K562 (cell line): ENCODE results near the gene FZD4. TPM values are rescaled to one million over a fixed set of nuclear protein-coding genes. Genes with fewer than 3 reads are reported as not detected.

Experiments used
- ATAC-seq: fragments of 200-7000 bp; cut with Tn5 transposase; 3 replicates; pipeline ENCODE4 v1.9.1; 2020; ENCODE audit warnings: moderate library complexity
- BruUV-seq: library from RNA; stranded (reverse); fragments of 400-500 nt; replicated peaks from 2 replicates; lab custom pipeline; 2021; lab: Mats Ljungman, UMichigan
- CTCF ChIA-PET: fragments of 300-600 bp; formaldehyde crosslinking; extraction: SDS; loops from one replicate; lab custom pipeline; 2021; ENCODE audit warnings: low intra/inter-chr PET ratio; lab: Yijun Ruan, JAX
- POLR2A ChIA-PET: fragments of 300-600, 350-650 bp; sonication (Branson Sonifier 250); formaldehyde crosslinking; extraction: SDS; loops from one replicate; lab custom pipeline; 2021; ENCODE audit warnings: antibody characterized with exemption, inconsistent platforms; lab: Yijun Ruan, JAX
- DNase-seq, 4 experiments: peaks; one replicate each; pipeline versions ENCODE4 v3.0.0 to v3.0.0-alpha.2; 2011 to 2018; ENCODE audit warnings: low spot score in 3 of 4, mixed read lengths in 3 of 4; ENCODE audit errors: extremely low read depth in 1 of 4
- FAIRE-seq: peaks from 2 replicates; lab custom pipeline; 2011; peaks lifted over from hg19 to GRCh38; lab: Jason Lieb, UNC
- H2AFZ ChIP-seq: 2 replicates; pipeline ENCODE4 v1.6.0; 2011; ENCODE audit warnings: low read depth, low read length, control low read depth, inconsistent platforms
- H3K27ac ChIP-seq: fragments of 200-600 bp; 3 replicates; pipeline ENCODE4 v1.8.0; 2011; ENCODE audit warnings: low read depth, mild to moderate bottlenecking, control low read depth, inconsistent platforms, low read length, moderate library complexity, mixed read lengths; ENCODE audit errors: extremely low read depth
- H3K27me3 ChIP-seq, 2 experiments: fragments of 300-600 bp in 1 of 2; 2 replicates in 1 of 2; 3 replicates in 1 of 2; pipeline versions ENCODE4 v1.6.0 to v1.8.0; 2011; ENCODE audit warnings: inconsistent platforms in 2 of 2, low read length in 2 of 2, mild to moderate bottlenecking in 1 of 2, mixed read lengths in 1 of 2, moderate library complexity in 1 of 2; ENCODE audit not compliant: control insufficient read depth in 2 of 2, insufficient read depth in 2 of 2
- H3K36me3 ChIP-seq: fragments of 300-600 bp; 3 replicates; pipeline ENCODE4 v1.8.0; 2011; ENCODE audit warnings: mild to moderate bottlenecking, low read length, inconsistent platforms; ENCODE audit not compliant: control insufficient read depth, insufficient read depth
- H3K4me1 ChIP-seq, 2 experiments: fragments of 200-600 bp in 1 of 2; replicated peaks in 1 of 2; 2 replicates in 1 of 2; 3 replicates in 1 of 2; pipeline versions ENCODE4 v1.5.1 to v1.8.0; 2011; ENCODE audit warnings: inconsistent platforms in 2 of 2, low read length in 2 of 2, mild to moderate bottlenecking in 1 of 2, mixed read lengths in 1 of 2, moderate library complexity in 1 of 2; ENCODE audit not compliant: control insufficient read depth in 2 of 2, insufficient read depth in 2 of 2
- H3K4me2 ChIP-seq: 2 replicates; pipeline ENCODE4 v1.6.1; 2011; ENCODE audit warnings: low read length, control low read depth, inconsistent platforms, mixed read lengths; ENCODE audit not compliant: insufficient read depth
- H3K4me3 ChIP-seq: fragments of 200-600 bp; sonication (generic), shearing (Covaris generic); 2 replicates; pipeline ENCODE4 v1.5.1; 2016; ENCODE audit warnings: control low read depth, inconsistent platforms
- H3K79me2 ChIP-seq: fragments of 200-600 bp; 3 replicates; pipeline ENCODE4 v1.8.0; 2011; ENCODE audit warnings: low read length, inconsistent platforms; ENCODE audit not compliant: control insufficient read depth, insufficient read depth
- H3K9ac ChIP-seq, 2 experiments: 2 replicates each; pipeline versions ENCODE4 v1.6.0 to v1.6.1; 2011; ENCODE audit warnings: low read depth in 2 of 2, low read length in 2 of 2, control low read depth in 1 of 2, inconsistent platforms in 1 of 2, mild to moderate bottlenecking in 1 of 2, mixed read lengths in 1 of 2; ENCODE audit not compliant: insufficient read depth in 1 of 2
- H3K9me1 ChIP-seq: one replicate; pipeline ENCODE4 v1.6.0; 2011; ENCODE audit warnings: inconsistent platforms, mild to moderate bottlenecking, low read length, moderate library complexity; ENCODE audit not compliant: control insufficient read depth, insufficient read depth
- H3K9me3 ChIP-seq: replicated peaks from 2 replicates; pipeline ENCODE4 v1.5.1; 2011; ENCODE audit warnings: low read depth, low read length, inconsistent platforms; ENCODE audit not compliant: control insufficient read depth, insufficient read depth
- H4K20me1 ChIP-seq: replicated peaks from 2 replicates; pipeline ENCODE4 v1.6.1; 2011; ENCODE audit warnings: low read length, inconsistent platforms, mixed read lengths; ENCODE audit not compliant: control insufficient read depth, insufficient read depth
- CUX1 ChIP-seq: fragments of 200-800 bp; sonication (Bioruptor generic); IDR thresholded peaks from 2 replicates; pipeline ENCODE4 v1.6.1; 2016; ENCODE audit warnings: missing genetic modification characterization, missing compliant biosample characterization
- ESRRB ChIP-seq: fragments of 250-450 bp; sonication (Bioruptor Pico); IDR thresholded peaks from 2 replicates; pipeline ENCODE4 v1.5.0; 2020; ENCODE audit warnings: mild to moderate bottlenecking, moderate library complexity, borderline replicate concordance
- GMEB1 ChIP-seq: fragments of 250-450 bp; sonication (Bioruptor Pico); IDR thresholded peaks from 2 replicates; pipeline ENCODE4 v1.4.0; 2020; ENCODE audit warnings: mild to moderate bottlenecking
- JUNB ChIP-seq: fragments of 450-650 bp; formaldehyde crosslinking; conservative IDR thresholded peaks from 2 replicates; pipeline ENCODE4 v1.4.0; 2020; ENCODE audit warnings: mild to moderate bottlenecking
- MAFK ChIP-seq: IDR thresholded peaks from 2 replicates; pipeline ENCODE4 v1.6.1; 2011; ENCODE audit warnings: low read length, improper control_type of control experiment
- NFIC ChIP-seq: fragments of 450-650 bp; IDR thresholded peaks from 2 replicates; pipeline ENCODE4 v1.6.1; 2017; ENCODE audit warnings: mild to moderate bottlenecking, inconsistent platforms
- ZC3H8 ChIP-seq: fragments of 450-650 bp; IDR thresholded peaks from 2 replicates; pipeline ENCODE4 v1.6.1; 2017
- ZNF212 ChIP-seq: fragments of 450-650 bp; formaldehyde crosslinking; IDR thresholded peaks from 2 replicates; pipeline ENCODE4 v1.4.0; 2020; ENCODE audit warnings: mild to moderate bottlenecking
- WGBS: fragments of 100-300 bp; shearing (Covaris generic); methylation state at CpG from one replicate; pipeline ENCODE4 v1.1.6; 2016; ENCODE audit warnings: low coverage, mixed read lengths; ENCODE audit not compliant: insufficient coverage; ENCODE audit errors: missing lambda C conversion rate; 5-methylcytosine and 5-hydroxymethylcytosine counted together
- in situ Hi-C: fragments of 300-500 bp; cut with MboI; formaldehyde crosslinking; loops from 4 replicates; pipeline ENCODE4 v1.15.0; 2018; ENCODE audit warnings: inconsistent platforms, mixed read lengths
- intact Hi-C: fragments of 100-400 bp; cut with micrococcal nuclease; formaldehyde crosslinking; loops from 2 replicates; pipeline ENCODE4 v1.14.2; 2022
- polyA plus RNA-seq, 8 experiments: library from polyadenylated mRNA; depleted of rRNA in 4 of 8; stranded (reverse) in 5 of 8; unstranded in 3 of 8; fragments of >200 nt; fragmentation: Nextera tagmentation in 2 of 8; fragmentation: Illumina TruSeq in 1 of 8; extraction: Ambion mirVana in 2 of 8; extraction: Trizol in 1 of 8; gene quantifications; 2 replicates each; pipeline versions ENCODE4 v1.2.1 to v1.2.3, GENCODE V29; 2011 to 2014; ENCODE audit warnings: inconsistent platforms in 1 of 8, missing spikeins in 1 of 8
- total RNA-seq, 7 experiments: library from RNA; depleted of rRNA in 6 of 7; stranded (reverse); fragments of >200 nt in 6 of 7; fragmentation: Illumina TruSeq in 2 of 7; extraction: Trizol in 2 of 7; gene quantifications; 2 replicates each; pipeline versions ENCODE4 v1.2.1 to v1.2.3, GENCODE V29; 2011 to 2021; ENCODE audit warnings: low replicate concordance in 1 of 7
- TF ChIP-seq, protein P1 (sequence below), 2 experiments: fragments of 450-650 bp; IDR thresholded peaks; 2 replicates each; pipeline ENCODE4 v1.6.1; 2018; ENCODE audit warnings: mild to moderate bottlenecking in 2 of 2, low read depth in 1 of 2; ENCODE audit not compliant: partially characterized antibody in 2 of 2

FZD4 gene
- total and polyA plus RNA-seq, 9 of the 15 experiments (the other 6 are each of a cell fraction or from before 2014, with no cell fraction given) = 1.2 to 7.9 (median 5.8) TPM

DNA sequence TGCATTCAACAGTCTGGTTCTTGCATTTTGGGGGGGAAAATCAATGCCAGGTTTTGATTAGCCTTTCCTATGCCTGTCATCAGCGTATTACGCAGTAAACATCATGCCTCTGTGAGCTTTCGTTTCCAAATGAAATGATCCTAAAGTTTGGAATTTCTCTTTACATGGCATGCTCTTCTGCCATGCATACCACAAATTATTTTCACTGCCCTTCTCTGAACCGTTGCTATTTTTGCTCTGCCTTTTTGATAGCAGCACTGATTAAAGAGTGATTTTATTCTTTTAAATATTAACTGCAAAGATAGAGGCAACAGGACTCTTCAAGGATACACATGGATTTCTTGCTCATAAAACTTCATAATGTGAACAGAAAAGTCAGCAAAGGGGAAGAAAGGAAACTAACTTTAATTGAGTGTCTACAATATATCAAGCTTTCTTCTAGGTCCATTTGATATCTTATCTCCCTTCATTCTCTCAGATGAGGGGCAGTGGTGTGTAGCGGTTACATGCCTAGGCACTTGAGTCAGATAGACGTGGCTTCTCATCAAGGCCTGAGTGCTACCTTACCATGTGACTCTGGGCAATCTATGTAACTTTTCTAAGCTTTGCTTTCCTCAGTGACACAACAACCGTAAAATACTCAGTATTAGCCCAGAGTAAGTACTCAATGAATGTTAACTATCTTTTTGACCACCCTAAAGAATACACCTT is 25.0 kb upstream of the FZD4 start:
- H3K79me2 ChIP-seq = no peaks in the 10 kb centered on the region
- H4K20me1 ChIP-seq = no peaks in the 10 kb centered on the region
- TF ChIP-seq, protein P1, sequence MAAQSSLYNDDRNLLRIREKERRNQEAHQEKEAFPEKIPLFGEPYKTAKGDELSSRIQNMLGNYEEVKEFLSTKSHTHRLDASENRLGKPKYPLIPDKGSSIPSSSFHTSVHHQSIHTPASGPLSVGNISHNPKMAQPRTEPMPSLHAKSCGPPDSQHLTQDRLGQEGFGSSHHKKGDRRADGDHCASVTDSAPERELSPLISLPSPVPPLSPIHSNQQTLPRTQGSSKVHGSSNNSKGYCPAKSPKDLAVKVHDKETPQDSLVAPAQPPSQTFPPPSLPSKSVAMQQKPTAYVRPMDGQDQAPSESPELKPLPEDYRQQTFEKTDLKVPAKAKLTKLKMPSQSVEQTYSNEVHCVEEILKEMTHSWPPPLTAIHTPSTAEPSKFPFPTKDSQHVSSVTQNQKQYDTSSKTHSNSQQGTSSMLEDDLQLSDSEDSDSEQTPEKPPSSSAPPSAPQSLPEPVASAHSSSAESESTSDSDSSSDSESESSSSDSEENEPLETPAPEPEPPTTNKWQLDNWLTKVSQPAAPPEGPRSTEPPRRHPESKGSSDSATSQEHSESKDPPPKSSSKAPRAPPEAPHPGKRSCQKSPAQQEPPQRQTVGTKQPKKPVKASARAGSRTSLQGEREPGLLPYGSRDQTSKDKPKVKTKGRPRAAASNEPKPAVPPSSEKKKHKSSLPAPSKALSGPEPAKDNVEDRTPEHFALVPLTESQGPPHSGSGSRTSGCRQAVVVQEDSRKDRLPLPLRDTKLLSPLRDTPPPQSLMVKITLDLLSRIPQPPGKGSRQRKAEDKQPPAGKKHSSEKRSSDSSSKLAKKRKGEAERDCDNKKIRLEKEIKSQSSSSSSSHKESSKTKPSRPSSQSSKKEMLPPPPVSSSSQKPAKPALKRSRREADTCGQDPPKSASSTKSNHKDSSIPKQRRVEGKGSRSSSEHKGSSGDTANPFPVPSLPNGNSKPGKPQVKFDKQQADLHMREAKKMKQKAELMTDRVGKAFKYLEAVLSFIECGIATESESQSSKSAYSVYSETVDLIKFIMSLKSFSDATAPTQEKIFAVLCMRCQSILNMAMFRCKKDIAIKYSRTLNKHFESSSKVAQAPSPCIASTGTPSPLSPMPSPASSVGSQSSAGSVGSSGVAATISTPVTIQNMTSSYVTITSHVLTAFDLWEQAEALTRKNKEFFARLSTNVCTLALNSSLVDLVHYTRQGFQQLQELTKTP (IDR thresholded peaks at IDR 0.05; ENCODE audit: low read depth in 1 of 2, partially characterized antibody in 2 of 2) = no peak
- TF ChIP-seq GMEB1 (CRISPR knock-in tag) (no peak), JUNB (CRISPR knock-in tag) (no peak), ZNF212 (CRISPR knock-in tag) (no peak), ZC3H8 (no peak), NFIC (no peak), ESRRB (CRISPR knock-in tag) (no peak), MAFK (no peak), CUX1 (CRISPR knock-in tag) (no peak)
- H3K27ac ChIP-seq = no peak overlapping the region
- in situ Hi-C loops (no loop called here), intact Hi-C loops (loop anchor here (5.0 kb wide), 1 partner anchor 43 kb away; no protein-coding TSS in a partner anchor)
- ChIA-PET CTCF (interaction anchor here (0.6 kb wide), 1 partner anchor 171 kb away, joined by 3 read pairs; no protein-coding TSS in a partner anchor), POLR2A (interaction anchor here (0.9 kb wide), 1 partner anchor 17 kb away, joined by 3 read pairs; no protein-coding TSS in a partner anchor)
- no TSS peak for BruUV-seq
- no peak overlapping the region for H3K9ac ChIP-seq
- H3K36me3 ChIP-seq = no peaks in the 10 kb centered on the region
- no peak overlapping the region for H3K4me2 ChIP-seq
- H2AFZ ChIP-seq = no peak overlapping the region
- WGBS = 48% methylated on average over 7 of the region's 7 CpGs
- H3K9me1 ChIP-seq = no peaks in the 10 kb centered on the region
- no peak overlapping the region for H3K4me3 ChIP-seq
- no peaks in the 10 kb centered on the region for H3K27me3 ChIP-seq
- ATAC-seq (no peak), FAIRE-seq (no peak), DNase-seq (no peak)
- H3K4me1 ChIP-seq = no peaks in the 10 kb centered on the region; a peak in 1 of 5 replicates
- no peaks in the 10 kb centered on the region for H3K9me3 ChIP-seq
